HL-60 (cell line): ENCODE data around the gene MCM7.
A peak's percentile ranks its signal among the peaks of the same experiment; 100 is the strongest.

ENCODE experiments used
- DNase-seq, 2 experiments: peaks; one replicate each; pipeline ENCODE4 v3.0.0-alpha.2; 2010 to 2020; ENCODE audit warnings: low read depth in 1 of 2, low spot score in 1 of 2
- H3K27ac ChIP-seq: fragments of 250-450 bp; sonication (Bioruptor Pico); replicated peaks from 2 replicates; pipeline ENCODE4 v1.5.1; 2020; ENCODE audit warnings: mild to moderate bottlenecking, moderate library complexity
- H3K27me3 ChIP-seq: fragments of 250-450 bp; sonication (Bioruptor Pico); 2 replicates; pipeline ENCODE4 v1.5.1; 2021; ENCODE audit warnings: mild to moderate bottlenecking, moderate library complexity; ENCODE audit not compliant: insufficient read depth, poor library complexity, severe bottlenecking
- H3K4me3 ChIP-seq: replicated peaks from 2 replicates; pipeline ENCODE4 v1.5.1; 2011; ENCODE audit warnings: mild to moderate bottlenecking, control low read depth, low read length; ENCODE audit not compliant: insufficient read depth
- CTCF ChIP-seq: IDR thresholded peaks from one replicate; pipeline ENCODE4 v1.5.1; 2011; ENCODE audit warnings: low read length, control low read depth, inconsistent platforms; ENCODE audit not compliant: insufficient read depth
- GABPA ChIP-seq: IDR thresholded peaks from 2 replicates; pipeline ENCODE4 v1.6.1; 2012; ENCODE audit warnings: low read depth
- POLR2AphosphoS5 ChIP-seq: IDR thresholded peaks from 2 replicates; pipeline ENCODE4 v1.6.1; 2012; ENCODE audit warnings: low read depth
- REST ChIP-seq: IDR thresholded peaks from 2 replicates; pipeline ENCODE4 v1.6.1; 2012; ENCODE audit warnings: low read depth; ENCODE audit not compliant: insufficient replicate concordance
- SPI1 ChIP-seq: IDR thresholded peaks from 2 replicates; pipeline ENCODE4 v1.6.1; 2012; ENCODE audit warnings: low read depth, mild to moderate bottlenecking, borderline replicate concordance

MCM7 gene

GRCh38 chr7:100128637-100128963 is 27.4 kb upstream of the MCM7 start:
- no peak for DNase-seq
- no peak for TF ChIP-seq REST
- no peak for TF ChIP-seq SPI1
- no peak for TF ChIP-seq POLR2AphosphoS5
- TF ChIP-seq CTCF = no peak
- no peak for TF ChIP-seq GABPA
- H3K27me3 ChIP-seq = no peaks in the 10 kb centered on the region
- H3K27ac ChIP-seq = no peak overlapping the region
- H3K4me3 ChIP-seq = no peak overlapping the region

GRCh38 chr7:100127866-100128636 is 26.9 kb upstream of the MCM7 start:
- no peak for TF ChIP-seq CTCF
- no peak for TF ChIP-seq POLR2AphosphoS5
- no peak for TF ChIP-seq REST
- no peak for TF ChIP-seq SPI1
- TF ChIP-seq GABPA = no peak
- H3K27ac ChIP-seq = peak overlapping the region; percentile 96
- no peak for DNase-seq
- H3K4me3 ChIP-seq = peak overlapping the region; percentile 83
- H3K27me3 ChIP-seq = no peaks in the 10 kb centered on the region

- H3K4me3 ChIP-seq = peak within 1 kb of the TSS; percentile 83
- H3K27ac ChIP-seq = peak within 1 kb of the TSS; percentile 96
- peak; percentile 35; the same call in 1 of the 2 replicates for TF ChIP-seq GABPA
- peak; percentile 66 for TF ChIP-seq REST
- no peak for TF ChIP-seq SPI1
- TF ChIP-seq CTCF = no peak
- peak; percentile 84 for TF ChIP-seq POLR2AphosphoS5
- no peaks in the 10 kb centered on the region for H3K27me3 ChIP-seq
- DNase-seq = peak; percentile 90 to 92
These were observed 26.0 kb upstream of the MCM7 start, which contains the start of gene MBLAC1 for GRCh38 chr7:100126931-100127865. TSS of gene MBLAC1 (plus strand) at chr7:100126967. CDS start at chr7:100127396, 429 bp downstream.
